Activated CD4-positive, CD25-positive, alpha-beta regulatory T cell treated with anti-CD3 and anti-CD28 coated beads, Interleukin-2, amount 50 U/mL, for 72 hours (primary cell): Measurements from ENCODE around the gene ARHGAP22.
A peak's percentile ranks its signal among the peaks of the same experiment; 100 is the strongest.
"Not testable (repeated sequence)": the region's sequence is repeated elsewhere in the genome, so short reads cannot be mapped to it uniquely, and the experiment has no call there.

Experiments
- DNase-seq: peaks from one replicate; pipeline ENCODE4 v3.0.0; 2021

ARHGAP22 gene

DNA sequence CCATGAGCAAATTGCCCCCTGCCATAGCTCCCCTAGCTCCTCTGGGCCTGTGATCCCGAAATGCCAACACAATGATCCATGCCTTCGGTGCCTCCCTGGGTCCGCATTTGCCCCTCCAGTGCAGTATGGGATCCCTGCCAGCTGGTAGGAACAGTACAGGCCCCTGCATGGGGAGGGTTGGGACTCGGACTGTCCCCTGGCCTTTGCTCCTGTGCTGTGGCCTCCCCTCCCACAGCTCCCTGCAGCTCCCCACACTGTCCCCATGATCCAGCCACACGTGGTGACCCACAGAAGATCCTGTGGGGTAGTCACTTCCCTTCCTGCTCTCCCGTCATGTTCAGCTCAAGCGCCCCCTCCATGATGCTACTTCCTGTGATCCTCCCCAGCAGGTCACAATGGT lies 158.1 kb downstream of the ARHGAP22 start:
- DNase-seq = peak; percentile 15

- no peak for DNase-seq
Measured at GRCh38 chr10:48445932-48446331, 158.9 kb downstream of the ARHGAP22 start.

GRCh38 chr10:48444861-48445841 lies 159.7 kb downstream of the ARHGAP22 start:
- peak; percentile 17 for DNase-seq

DNA sequence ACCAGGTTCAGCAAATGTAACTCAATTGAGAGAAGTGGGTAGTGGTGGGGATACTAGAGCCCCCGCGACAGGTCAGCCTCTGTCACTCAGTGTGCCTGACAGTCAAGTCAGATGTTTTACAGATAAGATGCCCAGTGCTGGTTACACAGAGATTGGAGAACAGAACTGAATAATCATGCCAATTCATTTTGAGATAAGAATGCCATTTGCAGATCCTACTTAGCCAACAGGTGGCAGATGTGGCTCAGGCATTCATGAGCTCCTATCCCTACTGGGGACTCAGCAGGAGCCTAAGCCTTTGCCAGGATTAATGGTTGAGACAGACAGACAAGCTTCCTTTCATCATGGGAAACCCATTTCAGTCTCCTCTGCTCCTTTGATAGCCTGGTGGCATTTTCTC lies 160.6 kb downstream of the ARHGAP22 start:
- DNase-seq = no peak

GRCh38 chr10:48442809-48443177 lies 162.1 kb downstream of the ARHGAP22 start:
- no peak for DNase-seq

DNA sequence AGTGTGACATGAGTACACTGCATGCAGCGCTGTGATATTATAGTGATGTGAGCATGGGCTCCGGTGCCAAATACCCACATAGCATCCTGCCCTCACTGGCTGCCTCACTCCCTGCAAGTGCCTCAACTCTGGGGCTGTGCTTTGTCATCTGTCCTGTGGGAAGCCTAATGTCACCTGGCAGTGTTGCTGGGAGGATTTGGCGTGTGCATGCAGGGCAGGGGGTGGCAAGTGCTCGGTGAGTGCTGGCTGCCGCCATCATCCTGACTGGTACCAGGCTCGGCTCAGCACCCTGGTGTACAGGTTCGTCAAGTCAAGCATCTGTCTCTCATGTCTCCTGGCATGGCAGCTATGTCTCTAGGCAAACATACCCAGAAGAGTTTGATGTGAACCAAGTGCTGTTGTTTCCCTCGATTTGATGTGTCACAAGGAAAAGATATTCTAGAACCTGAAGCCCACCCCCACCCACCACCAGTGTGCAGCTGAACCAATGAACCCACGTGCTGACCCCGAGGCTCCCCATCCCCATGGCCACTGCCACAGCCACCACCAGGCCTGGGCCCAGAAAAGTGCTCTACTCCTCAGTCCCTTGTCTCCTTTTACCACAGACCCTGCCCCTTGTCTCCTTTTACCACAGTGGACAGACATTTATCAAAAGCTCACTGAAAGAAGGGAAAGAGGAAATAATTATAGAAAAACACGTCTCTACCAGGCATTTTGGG lies 162.6 kb downstream of the ARHGAP22 start:
- DNase-seq = no peak

DNA sequence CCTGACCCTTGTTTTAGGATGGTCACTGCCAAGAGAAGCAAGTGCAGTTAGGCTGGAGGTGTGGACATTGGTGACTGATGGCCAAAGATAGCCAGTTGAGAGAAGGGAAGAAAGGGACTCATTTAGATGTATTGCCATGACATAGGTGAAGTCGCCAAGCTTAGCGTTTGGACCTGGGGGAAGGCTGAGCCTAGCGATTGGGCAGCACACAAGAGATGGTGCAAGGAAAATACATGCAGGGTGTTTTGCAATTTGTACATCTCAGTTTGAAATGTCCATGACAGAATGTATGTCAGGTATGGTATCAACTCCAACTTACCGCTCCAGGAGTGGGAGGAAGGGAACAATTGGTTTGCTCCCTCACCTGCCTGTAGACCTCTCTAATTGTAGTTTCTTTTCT lies 164.1 kb downstream of the ARHGAP22 start:
- DNase-seq = no peak

DNA sequence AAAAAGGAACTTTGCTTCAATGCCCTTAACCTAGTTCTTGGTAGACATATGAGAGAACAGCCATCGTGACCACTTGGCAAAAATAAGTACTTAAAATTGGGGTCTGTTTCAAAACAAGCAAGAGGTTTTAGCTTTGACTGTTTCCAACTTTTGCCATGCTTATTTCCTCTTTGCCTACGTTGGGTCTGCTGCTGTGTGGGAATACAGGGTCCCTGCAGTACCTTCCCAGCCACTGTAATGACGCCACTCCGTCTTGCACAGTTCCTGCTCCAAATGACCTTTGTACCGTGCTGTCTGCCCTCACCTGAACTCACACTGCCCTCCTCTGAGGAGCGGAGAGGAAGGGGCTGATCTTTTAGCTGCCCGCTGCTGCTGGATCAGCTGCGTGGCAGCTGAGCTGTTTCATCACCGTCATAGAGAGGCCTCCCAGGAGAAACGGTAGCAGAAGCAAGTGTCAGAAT lies 165.3 kb downstream of the ARHGAP22 start:
- DNase-seq = no peak

DNA sequence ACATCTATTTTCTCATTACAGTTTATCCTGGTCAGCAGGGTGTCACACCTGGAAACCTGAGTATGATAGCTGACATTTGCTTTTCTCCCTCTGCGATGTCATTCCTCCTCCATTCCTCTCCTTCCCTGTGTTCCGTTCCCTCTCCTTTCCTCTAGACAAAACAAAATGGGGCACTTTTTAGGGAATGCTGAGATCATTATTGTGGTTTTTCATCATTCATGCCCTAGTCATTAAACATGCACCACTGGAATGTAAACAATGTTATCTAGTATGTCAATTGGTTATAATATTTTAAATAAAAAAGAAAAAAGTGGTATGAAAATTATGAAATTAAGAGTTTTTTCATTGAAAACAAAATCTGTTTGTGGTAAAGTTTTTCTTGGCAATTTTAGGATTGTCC lies 165.8 kb downstream of the ARHGAP22 start:
- DNase-seq = no peak

- no peak for DNase-seq
Measured at GRCh38 chr10:48437546-48437945, 167.3 kb downstream of the ARHGAP22 start.

DNA sequence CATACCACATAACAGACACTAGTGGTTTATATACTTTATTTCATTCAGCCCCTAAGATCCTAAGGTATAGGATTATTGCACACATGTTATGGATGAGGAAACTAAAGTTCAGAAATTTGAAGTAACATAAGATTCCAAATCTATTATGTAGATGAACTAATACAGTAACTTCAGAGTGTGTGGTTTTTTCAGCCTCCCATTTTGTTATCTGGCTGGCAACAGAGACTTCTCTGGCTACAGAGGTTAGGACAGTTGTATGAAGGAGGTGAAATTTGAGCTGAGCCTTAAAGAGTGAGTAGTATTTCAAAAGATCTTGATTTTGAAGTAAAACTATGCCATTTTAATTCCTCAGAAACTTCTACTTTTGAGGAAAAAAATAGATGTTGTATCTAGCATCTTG lies 173.0 kb downstream of the ARHGAP22 start:
- no peak for DNase-seq

DNA sequence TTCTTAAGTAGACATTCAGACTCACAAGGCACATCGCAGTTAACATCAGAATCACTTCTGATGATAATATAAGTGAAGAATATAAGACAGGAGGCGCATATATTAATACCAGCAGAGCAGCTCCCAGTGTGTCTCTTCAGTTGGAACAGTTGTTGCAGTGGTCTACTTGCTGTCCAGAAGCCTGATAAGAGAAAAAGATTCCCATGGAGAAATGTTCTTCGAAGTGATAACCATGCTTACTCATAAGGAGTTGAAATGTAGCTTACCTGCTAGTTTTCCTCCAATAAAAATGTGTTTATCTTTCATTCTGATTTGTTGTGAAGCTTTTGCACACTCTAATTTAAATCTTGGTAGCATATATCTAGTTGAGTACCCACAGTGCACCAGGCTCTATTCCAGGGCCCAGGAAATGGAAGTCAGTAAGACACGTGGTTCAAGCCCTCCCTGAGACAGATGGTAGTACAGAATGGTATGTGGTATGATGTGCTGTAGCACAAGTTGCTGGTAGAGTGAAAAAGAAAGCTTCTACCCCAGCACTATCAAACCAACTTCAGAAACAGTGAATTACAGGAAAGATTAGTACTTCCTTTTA lies 174.4 kb downstream of the ARHGAP22 start:
- DNase-seq = no peak

- DNase-seq = no peak
Measured at GRCh38 chr10:48429309-48429708, 175.6 kb downstream of the ARHGAP22 start.

DNA sequence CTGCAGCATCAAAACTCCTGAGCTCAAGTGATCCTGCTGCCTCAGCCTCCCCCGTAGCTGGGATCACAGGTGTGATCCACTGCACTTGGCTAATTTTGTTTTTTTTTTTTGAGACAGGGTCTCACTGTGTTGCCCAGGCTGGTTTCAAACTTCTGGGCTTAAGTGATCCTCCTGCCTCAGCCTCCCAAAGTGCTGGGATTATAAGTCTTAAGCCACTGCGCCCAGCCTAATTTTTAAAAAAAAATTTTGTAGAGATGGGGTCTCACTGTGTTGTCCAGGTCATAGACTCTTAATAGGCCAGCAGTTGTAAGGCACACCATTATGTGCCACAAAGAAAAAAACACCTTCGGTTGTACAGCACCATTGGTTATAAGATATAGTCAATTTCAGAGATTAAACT lies 176.0 kb downstream of the ARHGAP22 start:
- no peak for DNase-seq

DNA sequence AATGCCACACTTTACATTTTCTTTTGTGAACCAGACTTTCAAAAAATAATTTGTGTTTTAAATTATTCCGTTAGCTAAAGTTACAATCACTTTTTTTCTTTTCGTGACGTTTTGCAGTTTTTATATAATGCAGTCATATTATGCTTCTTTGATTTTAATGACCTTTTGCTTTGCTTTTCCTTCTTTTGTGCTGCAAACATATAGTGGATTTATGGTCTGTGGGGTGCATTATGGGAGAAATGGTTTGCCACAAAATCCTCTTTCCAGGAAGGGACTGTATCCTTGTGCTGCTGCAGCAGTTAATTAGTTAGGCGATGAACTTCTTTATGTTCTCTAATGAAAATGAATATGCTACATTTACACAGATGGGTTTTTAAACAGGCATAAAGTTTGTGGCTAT lies 181.0 kb downstream of the ARHGAP22 start:
- DNase-seq = no peak

DNA sequence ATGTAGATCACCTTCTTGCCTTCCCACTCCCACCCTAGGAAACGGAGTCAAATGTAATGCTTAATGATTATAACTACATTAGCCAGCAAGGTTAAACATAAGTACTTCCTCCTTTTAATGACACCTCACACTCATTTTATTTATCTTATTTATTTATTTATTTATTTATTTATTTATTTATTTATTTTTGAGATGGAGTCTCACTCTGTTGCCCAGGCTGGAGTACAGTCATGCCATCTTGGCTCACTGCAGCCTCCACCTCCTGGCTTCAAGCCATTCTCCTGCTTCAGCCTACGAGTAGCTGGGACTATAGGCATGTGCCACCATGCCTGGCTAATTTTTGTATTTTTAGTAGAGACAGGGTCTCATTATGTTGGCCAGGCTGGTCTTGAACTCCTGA lies 183.0 kb downstream of the ARHGAP22 start:
- DNase-seq = not testable (repeated sequence)

DNA sequence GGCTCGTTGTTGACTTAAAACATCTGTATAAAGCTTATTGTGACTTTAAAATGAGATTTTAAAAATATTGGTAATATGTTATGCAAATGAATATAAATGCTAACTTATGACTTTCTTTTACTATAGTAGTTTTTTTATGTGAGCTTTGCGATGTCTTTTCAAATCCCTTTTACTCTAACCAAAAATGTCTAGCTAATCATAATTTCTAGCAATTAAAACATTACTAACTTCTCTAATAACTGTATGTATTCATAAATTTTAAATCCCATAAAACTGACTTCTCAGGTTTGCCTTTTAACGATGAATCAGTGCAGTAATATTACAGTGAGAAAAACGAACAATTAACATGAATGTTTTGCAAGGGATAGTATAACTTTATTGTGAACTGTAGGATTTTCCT lies 185.2 kb downstream of the ARHGAP22 start:
- no peak for DNase-seq

DNA sequence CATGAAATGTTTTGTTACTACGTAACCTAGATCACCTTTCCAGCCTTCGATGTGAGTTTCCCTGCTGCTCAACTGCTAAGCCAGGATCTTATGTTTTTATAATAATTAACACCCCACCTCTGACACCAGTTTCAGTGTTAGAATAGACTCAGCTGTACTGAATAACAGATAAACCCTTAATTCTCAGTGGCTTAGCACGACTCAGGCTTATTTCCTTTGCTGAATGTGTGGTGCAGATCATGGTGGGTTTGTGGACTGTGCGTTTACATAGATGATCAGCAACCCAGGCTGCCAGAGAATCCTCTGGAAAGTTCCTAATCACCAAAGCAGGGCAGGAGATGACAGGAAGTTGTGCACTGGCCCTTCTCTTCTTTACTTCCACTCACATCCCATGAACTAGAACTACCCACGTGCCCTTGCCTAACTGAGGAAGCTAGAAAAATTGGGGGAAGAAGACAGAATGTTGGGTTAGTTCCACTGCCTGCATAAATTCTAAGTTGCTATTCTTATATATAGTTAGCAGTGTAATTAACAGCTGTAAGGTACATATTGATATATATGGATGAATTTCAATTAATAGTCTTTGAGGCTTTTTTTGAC lies 186.6 kb downstream of the ARHGAP22 start:
- no peak for DNase-seq

GRCh38 chr10:48417374-48417773 lies 187.5 kb downstream of the ARHGAP22 start:
- no peak for DNase-seq

- no peak for DNase-seq
Measured at GRCh38 chr10:48416584-48417232, 188.2 kb downstream of the ARHGAP22 start.

DNA sequence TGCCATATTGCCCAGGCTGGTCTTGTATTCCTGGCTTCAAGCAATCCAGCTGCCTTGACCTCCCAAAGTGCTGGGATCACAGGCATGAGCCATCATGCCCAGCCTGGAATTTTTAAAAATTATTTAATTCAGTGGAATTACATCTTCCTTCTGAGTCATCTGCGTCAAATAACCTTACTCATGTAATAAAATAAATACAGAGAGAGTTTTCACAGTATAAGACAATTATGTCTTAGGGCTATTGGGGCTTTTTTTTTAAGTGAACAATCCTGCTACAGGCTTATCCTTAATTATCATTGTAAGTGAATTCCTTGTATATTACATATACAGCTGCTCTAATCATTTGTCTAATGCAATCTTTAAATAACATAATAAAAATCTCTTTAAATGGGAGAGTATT lies 190.1 kb downstream of the ARHGAP22 start:
- no peak for DNase-seq

GRCh38 chr10:48414160-48414559 lies 190.7 kb downstream of the ARHGAP22 start:
- DNase-seq = no peak

GRCh38 chr10:48412933-48413332 lies 191.9 kb downstream of the ARHGAP22 start:
- DNase-seq = no peak
